ENCODE measurements around the gene PRMT9.

DNA sequence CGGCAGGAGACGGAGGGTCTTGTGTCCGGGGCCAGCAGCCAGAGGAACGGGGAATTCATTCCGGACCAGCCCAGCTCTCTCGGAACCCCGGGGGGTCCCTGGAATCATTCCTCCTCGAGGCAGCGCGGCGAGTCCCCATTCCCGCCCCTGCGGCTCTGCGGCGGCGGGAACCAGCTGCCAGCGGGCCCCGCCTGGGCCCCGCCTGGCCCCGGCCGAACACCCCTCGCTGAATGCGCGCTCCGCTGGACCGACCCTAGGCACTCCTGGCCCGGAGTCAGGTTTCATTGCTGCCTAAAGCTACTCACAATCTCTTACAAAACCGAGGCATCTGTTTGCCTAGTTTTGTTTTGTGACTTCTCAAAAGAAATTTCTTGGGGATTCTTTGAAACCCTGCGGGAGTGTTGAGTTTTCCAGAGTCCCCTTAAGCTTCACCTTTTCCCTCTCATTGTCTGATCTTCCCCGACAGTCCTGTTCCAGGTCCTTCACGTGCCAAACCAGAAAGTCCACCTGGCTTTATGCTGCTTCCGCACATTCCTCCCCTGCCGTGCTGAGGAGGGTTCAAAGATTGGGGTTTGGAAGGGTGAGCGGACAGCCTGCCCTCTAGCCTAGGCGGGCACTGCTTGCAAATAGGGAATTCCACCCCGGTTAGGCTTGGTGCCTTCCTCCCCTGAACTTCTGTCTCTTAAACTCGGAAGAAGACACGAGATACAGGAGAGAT is 48.7 kb upstream of the PRMT9 start:
- TF ChIP-seq, protein P1, sequence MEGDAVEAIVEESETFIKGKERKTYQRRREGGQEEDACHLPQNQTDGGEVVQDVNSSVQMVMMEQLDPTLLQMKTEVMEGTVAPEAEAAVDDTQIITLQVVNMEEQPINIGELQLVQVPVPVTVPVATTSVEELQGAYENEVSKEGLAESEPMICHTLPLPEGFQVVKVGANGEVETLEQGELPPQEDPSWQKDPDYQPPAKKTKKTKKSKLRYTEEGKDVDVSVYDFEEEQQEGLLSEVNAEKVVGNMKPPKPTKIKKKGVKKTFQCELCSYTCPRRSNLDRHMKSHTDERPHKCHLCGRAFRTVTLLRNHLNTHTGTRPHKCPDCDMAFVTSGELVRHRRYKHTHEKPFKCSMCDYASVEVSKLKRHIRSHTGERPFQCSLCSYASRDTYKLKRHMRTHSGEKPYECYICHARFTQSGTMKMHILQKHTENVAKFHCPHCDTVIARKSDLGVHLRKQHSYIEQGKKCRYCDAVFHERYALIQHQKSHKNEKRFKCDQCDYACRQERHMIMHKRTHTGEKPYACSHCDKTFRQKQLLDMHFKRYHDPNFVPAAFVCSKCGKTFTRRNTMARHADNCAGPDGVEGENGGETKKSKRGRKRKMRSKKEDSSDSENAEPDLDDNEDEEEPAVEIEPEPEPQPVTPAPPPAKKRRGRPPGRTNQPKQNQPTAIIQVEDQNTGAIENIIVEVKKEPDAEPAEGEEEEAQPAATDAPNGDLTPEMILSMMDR (conservative IDR thresholded peaks at IDR 0.05; ENCODE audit: low read depth, low read length), result no peak
- TF ChIP-seq POLR2A (IDR thresholded peaks at IDR 0.05; ENCODE audit: low read depth, low read length), result no peak
- no peak for TF ChIP-seq CEBPB (IDR thresholded peaks at IDR 0.05; ENCODE audit: low read depth, low read length)
- TF ChIP-seq, protein P2, sequence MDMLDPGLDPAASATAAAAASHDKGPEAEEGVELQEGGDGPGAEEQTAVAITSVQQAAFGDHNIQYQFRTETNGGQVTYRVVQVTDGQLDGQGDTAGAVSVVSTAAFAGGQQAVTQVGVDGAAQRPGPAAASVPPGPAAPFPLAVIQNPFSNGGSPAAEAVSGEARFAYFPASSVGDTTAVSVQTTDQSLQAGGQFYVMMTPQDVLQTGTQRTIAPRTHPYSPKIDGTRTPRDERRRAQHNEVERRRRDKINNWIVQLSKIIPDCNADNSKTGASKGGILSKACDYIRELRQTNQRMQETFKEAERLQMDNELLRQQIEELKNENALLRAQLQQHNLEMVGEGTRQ (IDR thresholded peaks at IDR 0.05; ENCODE audit: low read depth, low read length), result no peak
- no peak for TF ChIP-seq RAD21 (IDR thresholded peaks at IDR 0.05; ENCODE audit: low read length)
- no peak for TF ChIP-seq SMC3 (IDR thresholded peaks at IDR 0.05; ENCODE audit: low read depth, low read length)
- no peak for TF ChIP-seq RCOR1 (IDR thresholded peaks at IDR 0.05; ENCODE audit: insufficient replicate concordance, low read length)
- no peak for TF ChIP-seq MAFK (IDR thresholded peaks at IDR 0.05; ENCODE audit: low read depth, low read length)

All from IMR-90 (cell line).